Lower leg skin (tissue), 3 donors: ENCODE data around the gene CMSS1.

Experiments used
- POLR2A ChIP-seq, 2 donors: fragments of 450-650 bp; IDR thresholded peaks; one replicate each; pipeline ENCODE4 v1.6.1; 2016 to 2017; ENCODE audit warnings: antibody characterized with exemption in 2 of 2, mild to moderate bottlenecking in 1 of 2, moderate library complexity in 1 of 2
- TF ChIP-seq, protein P1 (sequence below), 3 donors: fragments of 450-650 bp; IDR thresholded peaks; one replicate each; pipeline ENCODE4 v1.5.1; 2016; ENCODE audit warnings: antibody characterized with exemption in 3 of 3, mild to moderate bottlenecking in 3 of 3, moderate library complexity in 2 of 3

- TF ChIP-seq, protein P1, sequence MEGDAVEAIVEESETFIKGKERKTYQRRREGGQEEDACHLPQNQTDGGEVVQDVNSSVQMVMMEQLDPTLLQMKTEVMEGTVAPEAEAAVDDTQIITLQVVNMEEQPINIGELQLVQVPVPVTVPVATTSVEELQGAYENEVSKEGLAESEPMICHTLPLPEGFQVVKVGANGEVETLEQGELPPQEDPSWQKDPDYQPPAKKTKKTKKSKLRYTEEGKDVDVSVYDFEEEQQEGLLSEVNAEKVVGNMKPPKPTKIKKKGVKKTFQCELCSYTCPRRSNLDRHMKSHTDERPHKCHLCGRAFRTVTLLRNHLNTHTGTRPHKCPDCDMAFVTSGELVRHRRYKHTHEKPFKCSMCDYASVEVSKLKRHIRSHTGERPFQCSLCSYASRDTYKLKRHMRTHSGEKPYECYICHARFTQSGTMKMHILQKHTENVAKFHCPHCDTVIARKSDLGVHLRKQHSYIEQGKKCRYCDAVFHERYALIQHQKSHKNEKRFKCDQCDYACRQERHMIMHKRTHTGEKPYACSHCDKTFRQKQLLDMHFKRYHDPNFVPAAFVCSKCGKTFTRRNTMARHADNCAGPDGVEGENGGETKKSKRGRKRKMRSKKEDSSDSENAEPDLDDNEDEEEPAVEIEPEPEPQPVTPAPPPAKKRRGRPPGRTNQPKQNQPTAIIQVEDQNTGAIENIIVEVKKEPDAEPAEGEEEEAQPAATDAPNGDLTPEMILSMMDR (IDR thresholded peaks at IDR 0.05) = no peak
- TF ChIP-seq POLR2A (IDR thresholded peaks at IDR 0.05) = no peak
Observed at GRCh38 chr3:100210772-100211135, 393.1 kb downstream of the CMSS1 start.
